Prostate gland (tissue), 2 donors: ENCODE measurements around the gene OOSP3. TPM values are rescaled to one million over a fixed set of nuclear protein-coding genes. Genes with fewer than 3 reads are reported as not detected.

Experiments used
- DNase-seq: peaks from one replicate; pipeline ENCODE4 v3.0.0-alpha.2; 2019; ENCODE audit warnings: low spot score
- H3K27ac ChIP-seq, 2 donors: fragments of 200-600 bp; sonication (generic); 2 replicates each; pipeline ENCODE4 v1.5.1; 2017 to 2019
- H3K27me3 ChIP-seq: fragments of 200-600 bp; sonication (generic); replicated peaks from 2 replicates; pipeline ENCODE4 v1.5.1; 2019; ENCODE audit not compliant: insufficient read depth
- H3K36me3 ChIP-seq, 2 donors: fragments of 200-600 bp; sonication (generic); 1 replicate in 1 of 2; 2 replicates in 1 of 2; pipeline versions ENCODE4 v1.5.1 to v1.8.1; 2017 to 2019
- H3K4me1 ChIP-seq: fragments of 200-600 bp; sonication (generic); replicated peaks from 2 replicates; pipeline ENCODE4 v1.5.1; 2019
- H3K4me3 ChIP-seq, 2 donors: fragments of 200-600 bp; sonication (generic); 2 replicates each; pipeline ENCODE4 v1.5.1; 2017 to 2019
- H3K9me3 ChIP-seq: fragments of 200-600 bp; sonication (generic); 2 replicates; pipeline ENCODE4 v1.5.1; 2017
- CTCF ChIP-seq, 4 experiments: fragments of 200-600 bp in 2 of 4; fragments of 450-650 bp in 2 of 4; sonication (generic) in 2 of 4; IDR thresholded peaks; 1 replicate in 3 of 4; 2 replicates in 1 of 4; pipeline ENCODE4 v1.5.1; 2016 to 2019; ENCODE audit warnings: antibody characterized with exemption in 4 of 4, mild to moderate bottlenecking in 2 of 4, moderate library complexity in 2 of 4
- POLR2A ChIP-seq: fragments of 450-650 bp; IDR thresholded peaks from one replicate; pipeline ENCODE4 v1.6.1; 2016; ENCODE audit warnings: antibody characterized with exemption, mild to moderate bottlenecking
- POLR2AphosphoS5 ChIP-seq: sonication (generic); formaldehyde crosslinking; IDR thresholded peaks from one replicate; pipeline ENCODE4 v1.6.1; 2017; ENCODE audit warnings: antibody characterized with exemption
- WGBS: methylation state at CpG from one replicate; pipeline ENCODE4 v1.1.5; 2018; 5-methylcytosine and 5-hydroxymethylcytosine counted together
- intact Hi-C: fragments of 100-400 bp; cut with DNase I; formaldehyde crosslinking; loops from one replicate; pipeline ENCODE4 v1.14.2; 2022
- total RNA-seq, 2 donors: library from RNA; depleted of rRNA; stranded (reverse); fragments of >200 nt; gene quantifications; one replicate each; pipeline ENCODE4 v1.1.0, GENCODE V29; 2016

OOSP3 gene
- total RNA-seq, 2 donors from 2014 or later = not detected

GRCh38 chr11:59872076-59872475 lies 6.5 kb upstream of the OOSP3 start:
- Histone ChIP-seq H3K27ac (no peak overlapping the region), H3K36me3 (no peaks in the 10 kb centered on the region), H3K4me3 (no peak overlapping the region), H3K4me1 (no peaks in the 10 kb centered on the region), H3K27me3 (no peaks in the 10 kb centered on the region), H3K9me3 (no peaks in the 10 kb centered on the region)
- DNase-seq = no peak
- TF ChIP-seq CTCF (IDR thresholded peaks at IDR 0.05) (no peak), POLR2A (no peak), POLR2AphosphoS5 (no peak)
- intact Hi-C loops = no loop called here

GRCh38 chr11:59875856-59876519 lies 2.6 kb upstream of the OOSP3 start:
- Histone ChIP-seq H3K36me3 (no peaks in the 10 kb centered on the region), H3K4me3 (no peak overlapping the region), H3K4me1 (no peaks in the 10 kb centered on the region), H3K27me3 (no peaks in the 10 kb centered on the region), H3K9me3 (no peaks in the 10 kb centered on the region), H3K27ac (no peak overlapping the region)
- intact Hi-C loops = no loop called here
- 79% methylated on average over 9 of the region's 9 CpGs for WGBS
- DNase-seq = no peak
- TF ChIP-seq POLR2AphosphoS5 (no peak), POLR2A (no peak), CTCF (IDR thresholded peaks at IDR 0.05) (no peak)

- Histone ChIP-seq H3K4me1 (no peaks in the 10 kb centered on the region), H3K9me3 (no peaks in the 10 kb centered on the region), H3K4me3 (no peak overlapping the region), H3K36me3 (no peaks in the 10 kb centered on the region), H3K27ac (no peak overlapping the region), H3K27me3 (no peaks in the 10 kb centered on the region)
- no peak for DNase-seq
- no peak for TF ChIP-seq CTCF (IDR thresholded peaks at IDR 0.05)
- TF ChIP-seq POLR2A = no peak
- intact Hi-C loops = no loop called here
Measured at GRCh38 chr11:59877325-59877724, 1.3 kb upstream of the OOSP3 start.

- intact Hi-C loops = no loop called here
- Histone ChIP-seq H3K4me3 (no peak overlapping the region), H3K27me3 (no peaks in the 10 kb centered on the region), H3K4me1 (no peaks in the 10 kb centered on the region), H3K27ac (no peak overlapping the region), H3K36me3 (no peaks in the 10 kb centered on the region), H3K9me3 (no peaks in the 10 kb centered on the region)
- no peak for TF ChIP-seq CTCF (IDR thresholded peaks at IDR 0.05)
- no peak for TF ChIP-seq POLR2AphosphoS5
- no peak for TF ChIP-seq POLR2A
- DNase-seq = no peak
Measured at GRCh38 chr11:59877784-59878183, 798 bp upstream of the OOSP3 start.

GRCh38 chr11:59879567-59879966 lies 985 bp downstream of the OOSP3 start:
- Histone ChIP-seq H3K36me3 (no peaks in the 10 kb centered on the region), H3K4me3 (no peak overlapping the region), H3K9me3 (no peaks in the 10 kb centered on the region), H3K4me1 (no peaks in the 10 kb centered on the region), H3K27ac (no peak overlapping the region), H3K27me3 (no peaks in the 10 kb centered on the region)
- no peak for TF ChIP-seq POLR2AphosphoS5
- TF ChIP-seq POLR2A = no peak
- no peak for TF ChIP-seq CTCF (IDR thresholded peaks at IDR 0.05)
- no peak for DNase-seq
- intact Hi-C loops = no loop called here
- 54% methylated on average over 1 of the region's 1 CpG for WGBS
